HG02840 (cell line): ENCODE measurements around the gene MT1B.

ENCODE experiments used
- ATAC-seq: cut with Tn5 transposase; IDR thresholded peaks from one replicate; pipeline ENCODE4 v1.9.1; 2021; ENCODE audit warnings: mild to moderate bottlenecking, moderate library complexity, moderate number of reproducible peaks; ENCODE audit not compliant: unreplicated experiment, low FRiP score

Gene MT1B

DNA sequence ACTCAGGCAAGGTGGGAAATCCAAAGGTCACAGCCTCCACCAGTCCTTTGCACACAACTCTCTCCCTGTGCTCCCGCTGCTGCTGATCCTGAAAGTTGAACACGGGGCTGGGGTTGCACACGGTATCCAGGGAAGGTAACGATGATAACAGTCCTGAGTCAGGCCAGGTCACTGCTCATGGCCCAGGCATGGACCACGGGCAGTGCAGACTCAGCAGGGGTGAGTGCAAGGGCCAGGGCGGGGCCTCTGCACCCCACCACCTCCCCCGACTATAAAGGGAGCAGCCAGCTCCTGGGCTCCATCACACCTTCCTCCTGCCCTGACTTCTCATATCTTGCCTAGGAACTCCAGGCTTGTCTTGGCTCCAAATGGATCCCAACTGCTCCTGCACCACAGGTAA is at the start of gene MT1B:
Gene MT1B (plus strand): TSS at position 301 of the 400 bp plus-strand sequence. CDS start 68 bp downstream, at position 369.
- ATAC-seq: no peak

DNA sequence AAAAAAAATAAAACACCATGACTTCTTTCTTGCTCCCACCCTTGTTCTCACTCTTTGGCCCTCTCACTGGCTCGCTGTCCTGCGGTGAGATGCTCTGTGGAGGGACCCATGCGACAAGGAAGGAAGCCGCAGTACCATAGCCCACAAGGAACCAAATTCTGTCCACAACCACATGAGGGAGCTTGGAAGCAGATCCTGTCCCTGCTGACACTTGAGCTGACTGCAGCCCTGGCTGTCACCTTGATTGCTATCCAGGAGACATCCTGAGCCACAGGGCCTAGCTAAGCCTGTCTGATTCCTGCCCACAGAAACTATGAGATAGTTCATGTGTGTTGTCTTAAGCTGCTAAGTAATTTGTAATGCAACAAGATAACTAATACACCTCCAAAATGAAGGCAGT is 48.1 kb upstream of the MT1B start:
- no peak for ATAC-seq

DNA sequence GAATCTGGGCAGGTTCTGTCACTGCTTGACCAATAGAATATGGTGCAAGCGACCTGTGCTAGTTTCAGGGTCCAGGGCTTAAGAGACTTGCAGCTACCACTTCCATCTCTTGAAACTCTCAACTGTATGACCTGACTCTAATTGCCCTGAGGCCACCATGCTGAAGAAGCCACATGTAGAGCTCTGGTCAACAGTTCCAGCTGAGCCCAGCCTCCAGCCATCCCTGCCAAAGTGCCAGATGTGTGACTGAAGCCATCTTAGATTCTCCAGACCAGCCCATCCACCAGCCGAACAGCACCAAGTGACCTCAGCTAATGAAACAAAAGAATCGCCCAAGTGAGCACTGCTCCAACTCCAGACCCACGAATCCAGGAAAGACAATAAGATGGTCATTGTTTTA is 46.7 kb upstream of the MT1B start:
- ATAC-seq: no peak

DNA sequence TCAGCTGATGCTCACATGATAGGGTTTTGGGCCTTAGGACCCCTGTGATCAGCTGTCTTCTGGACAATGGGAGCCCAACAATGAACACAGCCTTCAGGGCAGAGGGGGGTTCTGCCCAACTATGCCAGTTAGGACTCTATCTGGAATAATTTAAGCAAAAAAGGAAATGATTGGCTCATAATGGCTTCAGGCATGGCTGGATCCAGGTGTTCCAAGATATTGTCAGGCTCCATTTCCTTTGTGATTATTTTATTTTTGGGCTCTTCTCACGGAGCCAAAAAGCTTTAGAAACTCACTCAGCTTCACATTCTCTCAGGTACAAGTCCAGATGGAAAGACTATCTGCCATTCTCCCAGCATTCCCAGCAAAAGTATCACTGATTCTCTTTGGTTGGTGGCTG is 46.2 kb upstream of the MT1B start:
- ATAC-seq: no peak

DNA sequence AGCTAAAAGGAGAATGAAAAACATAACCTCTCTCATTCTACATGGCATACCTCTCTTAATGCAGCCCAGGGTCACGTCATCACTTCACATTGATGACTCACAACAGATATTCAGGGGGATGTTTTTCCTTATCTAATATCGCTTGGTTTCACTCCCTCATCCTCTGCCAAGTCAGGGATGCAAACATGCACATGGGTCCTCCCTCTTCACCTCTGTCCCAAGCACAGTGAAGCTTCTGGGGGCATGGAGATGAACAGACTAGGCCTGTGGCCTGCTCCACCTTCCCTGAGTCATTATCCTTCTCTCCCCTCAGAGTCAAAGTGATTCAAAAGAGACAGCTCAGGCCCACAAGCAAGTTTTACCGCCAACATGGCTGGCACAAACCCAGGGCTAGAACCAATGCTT is 45.6 kb upstream of the MT1B start:
- no peak for ATAC-seq

DNA sequence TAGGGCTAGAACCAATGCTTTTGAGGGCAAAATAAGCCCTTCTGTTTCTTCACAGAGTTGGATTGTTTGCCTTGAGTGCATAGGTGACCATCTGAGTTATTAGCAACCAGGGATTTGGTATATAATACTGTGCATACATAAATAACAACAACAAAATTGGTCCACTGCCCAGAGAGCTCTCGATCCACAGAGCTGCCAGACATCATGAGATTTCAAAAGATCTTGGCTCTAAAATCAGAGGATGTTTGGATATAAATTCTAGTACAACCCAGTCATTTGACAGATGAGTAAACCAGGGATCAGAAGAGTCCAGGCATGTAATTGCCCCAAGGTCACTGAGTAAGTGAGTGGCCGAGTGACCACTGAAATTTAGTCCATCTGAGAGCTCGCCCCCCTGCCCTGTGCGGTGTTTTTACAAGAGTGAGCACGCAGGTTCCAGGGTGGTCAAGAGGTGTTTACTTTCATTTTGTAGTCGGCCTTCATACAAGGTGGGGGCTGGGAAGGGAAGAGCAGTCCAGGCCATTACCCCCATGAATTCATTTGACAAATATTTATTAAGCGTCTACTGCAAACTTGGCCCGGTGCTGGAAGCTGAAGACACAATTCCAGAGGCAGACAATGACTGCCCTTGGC is 45.1 kb upstream of the MT1B start:
- no peak for ATAC-seq

DNA sequence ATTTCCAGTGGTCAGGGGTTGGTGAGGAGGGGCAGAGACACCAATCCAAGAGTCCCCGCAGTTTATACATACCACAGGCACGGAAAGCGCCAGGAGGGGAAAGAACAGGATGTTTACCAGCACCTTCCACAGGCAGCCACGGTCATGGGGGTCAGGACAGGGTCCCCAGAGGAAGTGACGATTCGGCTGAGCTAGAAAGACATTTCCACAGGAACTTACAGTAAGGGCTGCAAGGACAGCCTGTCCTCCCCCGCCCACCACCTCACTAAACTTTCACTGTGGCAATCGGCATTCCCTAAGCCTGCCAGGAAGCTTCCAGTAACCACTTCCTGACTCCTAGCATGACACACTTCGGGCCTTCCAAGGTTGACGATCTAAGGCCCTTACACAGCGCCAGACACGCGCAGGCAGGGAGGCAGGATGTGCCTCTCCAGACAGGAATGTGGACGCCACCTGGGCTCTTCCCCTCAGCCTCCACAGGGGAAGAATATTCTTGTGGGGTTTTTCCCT is 44.5 kb upstream of the MT1B start:
- ATAC-seq: no peak

DNA sequence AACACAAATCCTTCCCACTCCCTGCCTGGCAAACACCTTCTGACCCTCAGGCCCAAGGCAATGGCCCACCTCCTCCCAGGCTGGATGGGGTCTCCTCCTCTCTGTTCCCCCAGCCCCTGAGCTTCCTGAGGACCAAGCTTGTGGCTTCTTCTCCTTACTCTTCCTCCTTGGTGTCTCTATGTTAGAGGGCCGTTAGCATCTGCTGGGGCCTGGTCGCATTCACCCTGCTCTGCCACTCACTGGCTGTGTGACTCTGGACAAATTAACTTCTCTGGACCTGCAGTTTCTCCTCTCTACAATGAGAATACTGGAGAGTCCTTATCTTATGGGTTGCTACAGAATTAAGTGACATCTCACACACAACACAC is 44.0 kb upstream of the MT1B start:
- no peak for ATAC-seq

DNA sequence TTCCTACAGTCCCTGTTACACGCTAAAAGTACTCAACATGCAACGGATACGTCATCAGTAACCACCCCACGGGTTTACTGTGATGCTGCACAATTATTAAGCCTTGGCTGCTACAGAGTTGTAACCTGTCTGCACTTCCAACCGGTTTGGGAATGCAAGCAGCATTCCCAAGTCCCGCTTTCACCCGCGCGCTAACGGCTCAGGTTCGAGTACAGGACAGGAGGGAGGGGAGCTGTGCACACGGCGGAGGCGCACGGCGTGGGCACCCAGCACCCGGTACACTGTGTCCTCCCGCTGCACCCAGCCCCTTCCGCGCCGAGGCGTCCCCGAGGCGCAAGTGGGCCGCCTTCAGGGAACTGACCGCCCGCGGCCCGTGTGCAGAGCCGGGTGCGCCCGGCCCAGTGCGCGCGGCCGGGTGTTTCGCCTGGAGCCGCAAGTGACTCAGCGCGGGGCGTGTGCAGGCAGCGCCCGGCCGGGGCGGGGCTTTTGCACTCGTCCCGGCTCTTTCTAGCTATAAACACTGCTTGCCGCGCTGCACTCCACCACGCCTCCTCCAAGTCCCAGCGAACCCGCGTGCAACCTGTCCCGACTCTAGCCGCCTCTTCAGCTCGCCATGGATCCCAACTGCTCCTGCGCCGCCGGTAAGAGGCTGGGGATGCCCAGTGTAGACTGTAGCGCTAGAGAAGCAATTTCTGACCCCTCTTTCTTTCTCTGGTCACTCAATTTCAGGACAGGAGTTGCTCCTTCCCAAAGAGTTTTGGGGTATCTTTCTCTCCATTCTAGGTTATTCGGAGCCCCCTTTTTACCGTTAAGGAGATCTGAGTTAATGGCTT is 43.4 kb upstream of the MT1B start, which contains the start of gene MT2A:
Gene MT2A (plus strand): TSS at position 542 of the 833 bp plus-strand sequence. CDS start 72 bp downstream, at position 614.
- ATAC-seq: peak; percentile 72

DNA sequence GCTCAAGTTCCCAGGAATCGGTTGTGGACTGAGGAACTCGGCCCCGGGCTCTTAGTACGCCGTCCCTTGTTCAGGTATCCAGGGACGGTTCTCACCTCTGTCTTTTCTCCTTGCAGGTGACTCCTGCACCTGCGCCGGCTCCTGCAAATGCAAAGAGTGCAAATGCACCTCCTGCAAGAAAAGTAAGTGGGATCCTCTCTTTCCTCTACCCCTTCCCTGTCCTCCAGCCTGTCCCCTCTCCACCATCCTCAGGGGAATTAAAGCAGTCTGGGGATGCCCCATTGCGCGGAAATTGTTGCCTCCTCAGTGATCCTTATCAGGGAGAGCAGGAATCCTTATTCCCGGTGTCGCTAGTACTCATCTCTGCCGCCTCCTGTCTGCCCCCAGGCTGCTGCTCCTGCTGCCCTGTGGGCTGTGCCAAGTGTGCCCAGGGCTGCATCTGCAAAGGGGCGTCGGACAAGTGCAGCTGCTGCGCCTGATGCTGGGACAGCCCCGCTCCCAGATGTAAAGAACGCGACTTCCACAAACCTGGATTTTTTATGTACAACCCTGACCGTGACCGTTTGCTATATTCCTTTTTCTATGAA is 42.7 kb upstream of the MT1B start:
- ATAC-seq: no peak

DNA sequence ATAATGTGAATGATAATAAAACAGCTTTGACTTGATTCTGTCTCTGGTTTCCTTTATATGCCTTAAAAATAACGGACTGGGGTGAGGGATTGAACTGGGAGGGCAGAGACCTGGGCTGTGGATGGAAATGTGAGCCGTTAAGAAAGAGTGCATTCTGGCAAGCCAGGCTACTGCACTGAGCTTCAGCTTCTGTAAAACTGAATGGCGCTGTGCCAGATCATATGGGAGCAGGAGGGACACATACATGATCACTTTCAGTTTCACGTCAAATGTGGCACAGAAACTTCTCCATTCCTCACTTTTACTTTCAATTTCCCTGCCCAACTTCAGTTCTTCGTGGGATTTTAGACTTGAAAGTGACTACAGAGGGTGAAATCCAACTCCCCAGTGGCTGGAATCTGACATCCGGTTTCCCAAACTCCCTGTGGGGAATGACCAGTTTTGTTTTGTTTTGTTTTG is 42.2 kb upstream of the MT1B start:
- ATAC-seq: no peak

DNA sequence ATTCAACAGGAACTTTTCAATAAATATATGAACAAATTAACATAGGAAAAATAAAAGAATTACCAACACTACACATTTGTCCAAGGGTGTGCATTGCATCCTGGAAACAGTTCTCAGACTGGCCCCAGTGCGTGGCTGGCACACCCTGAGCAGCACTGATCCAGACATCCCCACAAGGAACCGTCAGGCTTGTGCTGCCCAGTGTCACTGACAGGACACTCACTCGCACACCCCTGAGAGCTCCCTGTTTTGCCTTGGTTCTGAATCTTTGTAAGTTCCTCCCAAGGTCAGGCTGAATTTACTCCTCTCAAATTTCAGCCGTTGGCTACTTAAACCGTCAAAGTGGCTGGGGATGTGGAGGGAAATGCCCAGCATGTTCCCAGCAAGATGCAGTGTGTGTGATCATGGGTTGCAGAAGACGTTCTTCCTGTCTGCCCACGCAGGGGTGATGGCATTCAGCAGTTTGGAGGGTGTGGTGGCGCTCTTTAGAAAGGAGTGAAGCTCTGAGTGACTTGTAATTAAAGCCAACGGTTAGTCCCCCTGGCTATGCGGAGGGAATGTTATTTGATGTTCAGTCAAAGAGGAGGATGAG is 41.6 kb upstream of the MT1B start:
- no peak for ATAC-seq

DNA sequence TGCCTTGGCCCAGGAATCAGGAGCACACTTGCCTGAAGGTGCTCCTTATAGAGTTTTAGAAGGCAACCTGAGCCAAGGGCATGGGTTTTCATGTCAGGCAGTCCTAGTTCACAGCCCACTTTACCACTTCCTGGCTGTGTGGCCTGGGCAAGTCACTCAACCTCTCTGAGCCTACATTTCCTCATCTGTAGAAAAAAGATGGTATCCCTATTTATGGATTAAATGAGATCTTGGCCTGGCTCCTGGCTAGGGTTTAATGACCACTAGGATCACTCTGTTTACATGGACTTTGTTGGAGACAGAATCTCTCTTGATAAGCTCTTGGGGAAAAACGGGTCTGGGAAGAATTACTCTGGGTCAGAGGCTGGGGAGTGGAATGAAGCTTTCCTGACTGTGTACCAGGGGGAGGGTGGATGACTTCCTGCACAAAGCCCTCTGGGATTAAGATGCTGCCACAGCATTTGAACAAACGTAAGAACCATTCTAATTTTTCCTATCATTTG is 41.0 kb upstream of the MT1B start:
- no peak for ATAC-seq

DNA sequence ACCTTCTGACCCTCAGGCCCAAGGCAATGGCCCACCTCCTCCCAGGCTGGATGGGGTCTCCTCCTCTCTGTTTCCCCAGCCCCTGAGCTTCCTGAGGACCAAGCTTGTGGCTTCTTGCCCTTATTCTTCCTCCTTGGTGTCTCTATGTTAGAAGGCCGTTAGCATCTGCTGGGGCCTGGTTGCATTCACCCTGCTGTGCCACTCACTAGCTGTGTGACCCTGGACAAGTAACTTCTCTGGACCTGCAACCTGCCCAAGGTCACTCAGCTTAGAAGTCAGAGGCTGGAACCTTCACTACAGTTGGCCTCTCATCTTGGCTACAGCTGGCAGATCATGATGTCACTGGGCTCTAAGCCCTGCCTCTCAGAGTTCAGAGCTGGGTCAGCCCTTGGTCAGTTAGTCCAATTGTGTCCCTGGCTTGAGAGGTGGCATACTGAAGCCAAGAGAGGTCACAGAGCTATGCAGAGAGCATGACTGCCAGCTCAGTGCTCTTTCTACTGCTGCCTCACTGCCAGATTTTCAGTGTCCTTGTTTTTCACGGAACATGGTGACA is 40.3 kb upstream of the MT1B start:
- no peak for ATAC-seq

DNA sequence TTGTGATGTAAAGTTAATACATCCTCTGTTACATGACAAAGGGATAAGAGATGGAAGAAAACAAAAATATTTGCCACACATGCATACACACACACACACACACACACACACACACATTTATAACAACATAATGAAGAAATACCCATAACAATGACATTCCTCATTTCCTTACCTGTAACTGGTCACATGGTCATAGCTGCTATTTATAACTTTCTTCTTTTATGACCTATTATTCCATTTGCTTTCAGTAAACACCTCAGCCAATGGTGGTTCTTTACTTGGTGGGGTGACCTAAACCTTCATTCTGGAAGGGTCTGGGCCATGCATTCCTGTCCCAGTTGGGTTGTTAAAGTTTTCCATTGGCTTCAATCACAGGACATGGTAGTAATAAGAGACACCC is 38.0 kb upstream of the MT1B start:
- ATAC-seq: no peak

DNA sequence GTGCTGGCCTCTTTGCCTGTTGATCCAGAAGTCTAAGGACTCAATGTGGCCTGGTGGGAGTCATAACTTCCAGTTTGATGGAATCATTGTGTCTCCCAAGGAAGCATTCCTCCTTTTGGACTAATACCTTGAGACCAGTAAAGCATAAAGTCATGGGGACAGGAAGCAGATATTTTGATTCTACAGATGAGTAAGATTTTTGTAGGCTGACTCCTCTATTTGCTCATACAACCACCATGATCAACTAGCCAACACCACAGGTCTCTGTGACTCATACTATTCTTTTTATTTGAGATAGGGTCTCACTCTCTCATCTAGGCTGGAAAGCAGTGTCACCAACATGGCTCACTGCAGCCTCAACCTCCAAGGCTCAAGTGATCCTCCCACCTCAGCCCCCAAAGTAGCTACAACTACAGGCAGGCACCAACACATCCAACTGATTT is 37.1 kb upstream of the MT1B start:
- no peak for ATAC-seq

DNA sequence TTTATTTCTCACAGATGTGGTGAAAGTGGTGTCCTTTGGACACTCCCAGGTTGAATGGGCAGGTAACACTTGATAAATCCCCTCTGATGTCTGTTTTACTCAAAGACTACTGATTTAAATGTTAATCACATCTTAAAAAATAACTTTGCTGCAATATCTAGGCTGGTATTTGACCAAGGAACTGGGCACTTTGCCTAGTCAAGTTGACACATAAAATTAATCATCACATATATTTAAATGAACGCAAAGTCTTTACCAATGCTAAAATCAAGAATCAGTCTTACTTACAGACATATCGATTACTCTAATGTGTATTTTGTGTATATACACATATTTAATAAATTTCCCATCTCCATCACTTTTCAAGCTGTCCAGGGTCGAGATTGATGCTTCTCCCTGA is 36.3 kb upstream of the MT1B start:
- ATAC-seq: no peak

DNA sequence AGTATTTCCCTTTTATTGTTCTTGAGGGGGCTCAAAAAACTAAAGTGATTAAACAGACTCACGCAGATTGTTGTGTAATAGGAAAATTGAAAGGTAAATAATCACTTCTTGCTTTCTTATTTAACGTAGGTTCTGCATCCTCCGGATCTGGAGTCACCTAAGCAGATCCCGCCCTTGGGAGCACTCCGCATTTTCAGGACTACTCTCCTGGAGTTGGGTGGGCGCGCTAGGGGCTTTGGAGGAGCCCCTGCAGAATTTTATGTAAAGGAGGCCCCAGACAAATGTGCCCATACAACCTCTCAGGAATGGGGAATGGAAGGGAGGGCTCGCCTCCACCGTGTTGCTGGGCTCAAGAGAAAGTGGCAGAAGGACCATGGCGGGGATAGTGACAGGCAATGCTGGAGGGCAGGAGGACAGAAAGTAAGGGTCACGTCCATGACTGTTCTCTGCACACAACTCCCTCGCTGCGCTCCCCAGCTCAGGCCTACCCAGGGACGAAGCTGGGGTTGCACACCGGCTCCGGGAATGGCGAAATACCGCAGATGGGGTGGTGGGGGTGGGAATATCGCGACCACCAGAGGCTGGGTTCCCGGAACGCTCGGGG is 35.0 kb upstream of the MT1B start:
- ATAC-seq: no peak

DNA sequence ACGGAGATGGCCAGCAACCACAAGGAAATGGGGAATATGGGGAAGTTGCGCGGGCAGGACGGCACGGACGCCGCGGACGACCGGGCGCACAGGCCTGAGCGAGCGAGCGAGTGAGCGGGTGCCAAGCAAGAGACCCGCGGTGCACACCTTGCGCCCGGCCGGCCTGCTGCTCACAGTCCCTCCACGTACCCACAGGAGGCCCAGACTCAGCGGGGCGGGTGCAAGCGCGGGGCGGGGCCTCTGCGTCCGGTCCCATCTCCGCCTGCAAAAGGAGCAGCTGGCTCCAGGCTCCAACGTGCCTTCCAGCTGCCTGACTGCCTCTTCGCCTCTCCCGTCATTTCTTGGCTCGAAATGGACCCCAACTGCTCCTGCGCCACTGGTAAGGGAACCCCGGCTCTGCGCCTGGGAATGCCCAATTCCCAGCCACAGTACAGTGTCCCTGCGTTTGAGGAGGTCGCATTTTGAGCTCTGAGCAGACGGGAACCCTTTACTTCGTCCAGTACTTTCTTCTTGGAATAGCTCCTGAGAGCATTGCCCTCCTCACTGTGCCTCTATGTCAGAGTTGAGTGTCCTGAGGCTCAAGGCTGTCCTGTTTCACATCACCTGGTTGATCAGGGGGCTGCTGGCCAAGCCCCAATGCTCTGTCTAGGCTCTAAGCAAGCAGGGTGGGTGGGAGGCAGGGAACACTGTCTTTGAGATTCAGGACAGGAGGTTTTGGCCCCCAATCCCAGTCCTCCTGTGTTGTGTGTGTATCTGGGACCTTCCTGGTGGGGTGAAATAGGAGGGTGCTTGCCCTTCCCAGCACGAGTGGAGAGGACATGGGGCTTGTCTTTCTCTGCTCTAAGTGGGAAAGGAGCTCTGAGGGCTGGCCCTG is 34.2 kb upstream of the MT1B start:
- ATAC-seq: no peak
